Measurements from ENCODE around the gene DUS2. TPM values are rescaled to one million over a fixed set of nuclear protein-coding genes. Genes with fewer than 3 reads are reported as not detected.
A peak's percentile ranks its signal among the peaks of the same experiment; 100 is the strongest.

DUS2 gene
- total and polyA plus RNA-seq, 2 of the 8 experiments (the other 6 are each of a cell fraction or from before 2014, with no cell fraction given), result 17.2 to 27.0 TPM

DNA sequence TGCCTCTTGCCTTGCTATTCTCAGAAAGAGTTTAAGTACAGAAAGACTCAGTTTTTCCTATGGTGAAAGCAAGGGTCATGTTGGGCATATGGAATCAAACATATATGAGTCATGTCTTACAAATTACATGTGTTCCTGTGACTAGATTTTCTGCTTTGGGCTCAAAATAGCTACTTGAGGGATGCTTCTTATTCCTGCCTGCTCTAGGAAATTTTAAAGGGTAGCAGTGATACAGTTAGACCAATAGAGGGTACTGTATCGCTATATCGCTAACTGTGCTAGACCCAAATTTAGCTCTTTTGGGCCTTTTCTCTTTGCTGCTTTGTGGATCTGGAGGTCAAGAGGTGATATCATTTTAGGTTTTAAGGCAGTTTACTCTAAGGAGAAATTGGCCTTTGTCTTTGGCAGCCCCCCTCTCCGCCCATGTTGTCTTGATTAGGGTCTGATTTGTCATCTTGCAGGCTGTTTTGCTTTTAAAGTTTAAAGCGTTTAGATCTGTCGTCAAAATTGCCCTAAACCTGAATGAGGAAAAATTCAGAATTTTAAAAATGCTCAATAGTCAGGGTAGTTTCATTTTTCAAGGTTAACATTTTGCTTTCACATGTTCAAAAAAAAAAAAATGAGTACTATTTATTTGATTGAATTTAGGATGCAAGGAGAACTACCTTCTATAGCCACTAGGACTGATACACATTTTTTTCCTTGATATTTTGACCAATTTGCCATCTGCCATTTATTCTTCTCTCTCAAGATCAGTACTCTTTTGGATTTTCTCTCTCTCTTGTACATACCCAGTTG, 70.9 kb downstream of the DUS2 start:
- H2BK15ac ChIP-seq (ENCODE audit: low read length), result no peak overlapping the region
- H2BK20ac ChIP-seq (ENCODE audit: low read length), result no peak overlapping the region
- FAIRE-seq (peak; percentile 68), DNase-seq (ENCODE audit: low read depth in 1 of 2, low spot score in 2 of 2) (no peak)
- no peak overlapping the region for H2BK120ac ChIP-seq (replicated peaks; ENCODE audit: low read depth, low read length)
- 75% methylated on average over 5 of the region's 5 CpGs; no CpG with 5 or more reads in 1 of the 2 experiments for WGBS, 2 experiments (ENCODE audit: extremely low coverage in 1 of 2, insufficient coverage in 1 of 2, insufficient read length in 1 of 2, insufficient replicate concordance in 2 of 2, low coverage in 1 of 2, low lambda C conversion rate in 2 of 2, missing lambda C conversion rate in 1 of 2)
- no peak overlapping the region for H3K4me3 ChIP-seq (ENCODE audit: extremely low read depth in 1 of 4, insufficient read depth in 2 of 4, low read depth in 3 of 4, low read length in 4 of 4)
- H3K79me1 ChIP-seq (ENCODE audit: low read depth, low read length), result no peaks in the 10 kb centered on the region; the same call in 1 of the 2 replicates
- no peak overlapping the region for H3K4ac ChIP-seq (replicated peaks; ENCODE audit: insufficient read length, low read depth, low read length)
- H4K8ac ChIP-seq (ENCODE audit: extremely low read depth, insufficient read depth, low read length), result no peak overlapping the region
- H4K5ac ChIP-seq (ENCODE audit: insufficient read length, low read depth, low read length), result no peak overlapping the region
- no peak overlapping the region for H2BK5ac ChIP-seq (ENCODE audit: low read depth, low read length)
- peaks cover 2 to 12% (median 3%) of the 10 kb centered on the region in 4 experiments; a peak in 5 of 7 replicates for H3K4me1 ChIP-seq (replicated peaks in 1 of 4; ENCODE audit: control insufficient read depth in 3 of 4, insufficient read depth in 4 of 4, low read length in 3 of 4)
- no peaks in the 10 kb centered on the region for H3K27me3 ChIP-seq (replicated peaks in 1 of 4; ENCODE audit: control insufficient read depth in 3 of 4, extremely low read depth in 1 of 4, insufficient read depth in 3 of 4, low read length in 3 of 4)
- H3K56ac ChIP-seq (replicated peaks; ENCODE audit: insufficient read length, low read depth, low read length), result no peak overlapping the region
- peaks cover 4 to 7% of the 10 kb centered on the region in 2 experiments for H4K20me1 ChIP-seq (replicated peaks in 1 of 2; ENCODE audit: control insufficient read depth in 1 of 2, insufficient read depth in 2 of 2, low read length in 2 of 2)
- no peak overlapping the region for H4K91ac ChIP-seq (replicated peaks; ENCODE audit: insufficient read length, low read length)
- no peak overlapping the region for H3K18ac ChIP-seq (ENCODE audit: extremely low read depth, low read length)
- peaks cover 0 to 97% of the 10 kb centered on the region in 2 experiments; a peak in 3 of 4 replicates for H3K79me2 ChIP-seq (ENCODE audit: control insufficient read depth in 1 of 2, insufficient read depth in 2 of 2, low read length in 2 of 2)
- H3K23ac ChIP-seq (ENCODE audit: insufficient read length), result no peak overlapping the region
- no peak overlapping the region for H3K14ac ChIP-seq (ENCODE audit: insufficient read length)
- TF ChIP-seq BACH1 (IDR thresholded peaks at IDR 0.05; ENCODE audit: low read length) (no peak), RAD21 (IDR thresholded peaks at IDR 0.05 in 1 of 2, conservative IDR thresholded peaks at IDR 0.05 in 1 of 2; ENCODE audit: low read depth in 2 of 2, low read length in 2 of 2) (peak; percentile 55 to 72)
- TF ChIP-seq, protein P1, sequence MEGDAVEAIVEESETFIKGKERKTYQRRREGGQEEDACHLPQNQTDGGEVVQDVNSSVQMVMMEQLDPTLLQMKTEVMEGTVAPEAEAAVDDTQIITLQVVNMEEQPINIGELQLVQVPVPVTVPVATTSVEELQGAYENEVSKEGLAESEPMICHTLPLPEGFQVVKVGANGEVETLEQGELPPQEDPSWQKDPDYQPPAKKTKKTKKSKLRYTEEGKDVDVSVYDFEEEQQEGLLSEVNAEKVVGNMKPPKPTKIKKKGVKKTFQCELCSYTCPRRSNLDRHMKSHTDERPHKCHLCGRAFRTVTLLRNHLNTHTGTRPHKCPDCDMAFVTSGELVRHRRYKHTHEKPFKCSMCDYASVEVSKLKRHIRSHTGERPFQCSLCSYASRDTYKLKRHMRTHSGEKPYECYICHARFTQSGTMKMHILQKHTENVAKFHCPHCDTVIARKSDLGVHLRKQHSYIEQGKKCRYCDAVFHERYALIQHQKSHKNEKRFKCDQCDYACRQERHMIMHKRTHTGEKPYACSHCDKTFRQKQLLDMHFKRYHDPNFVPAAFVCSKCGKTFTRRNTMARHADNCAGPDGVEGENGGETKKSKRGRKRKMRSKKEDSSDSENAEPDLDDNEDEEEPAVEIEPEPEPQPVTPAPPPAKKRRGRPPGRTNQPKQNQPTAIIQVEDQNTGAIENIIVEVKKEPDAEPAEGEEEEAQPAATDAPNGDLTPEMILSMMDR (IDR thresholded peaks at IDR 0.05; ENCODE audit: control extremely low read depth in 1 of 3, insufficient read depth in 1 of 3, low read depth in 1 of 3, low read length in 3 of 3), result peak in 2 of 3 experiments; percentile 54 to 70; a peak in 3 of 4 replicates
- ChIA-PET CTCF (ENCODE audit: partially characterized antibody) (interaction anchor here (0.6 to 5.7 kb wide), 51 partner anchors 9 to 1064 kb away, joined by 3 to 68 read pairs (median 4); partner anchors contain the start of genes ESRP2, NFATC3, PLA2G15 and SLC7A6), POLR2A (ENCODE audit: partially characterized antibody) (interaction anchor here (0.6 to 2.5 kb wide), 7 partner anchors 8 to 257 kb away, joined by 3 to 11 read pairs (median 3); partner anchors contain the start of genes ESRP2 and NFATC3)
- H2AFZ ChIP-seq (ENCODE audit: low read length), result no peak overlapping the region
- H2AK5ac ChIP-seq (ENCODE audit: low read depth, low read length), result no peak overlapping the region
- no peak overlapping the region for H2BK12ac ChIP-seq (ENCODE audit: low read depth, low read length)
- H3K4me2 ChIP-seq (ENCODE audit: insufficient read depth in 1 of 2, low read depth in 2 of 2, low read length in 2 of 2), result peak overlapping the region in 1 of 2 experiments; percentile 61; a peak in 2 of 4 replicates
- H3K27ac ChIP-seq (ENCODE audit: low read depth, low read length), result no peak overlapping the region
- H3K23me2 ChIP-seq (ENCODE audit: low read depth, low read length), result no peaks in the 10 kb centered on the region
- H3K36me3 ChIP-seq (ENCODE audit: control insufficient read depth in 2 of 4, insufficient read depth in 4 of 4, low read length in 3 of 4), result no peaks in the 10 kb centered on the region
- no peaks in the 10 kb centered on the region for H3K9me3 ChIP-seq (ENCODE audit: insufficient read depth in 2 of 2, low read depth in 1 of 2, low read length in 1 of 2)
- no peak overlapping the region for H3K9ac ChIP-seq (replicated peaks in 1 of 4; ENCODE audit: extremely low read depth in 1 of 4, low read depth in 3 of 4, low read length in 3 of 4)

Data from H1 (cell line).